Activated CD8-positive, alpha-beta memory T cell treated with anti-CD3 and anti-CD28 coated beads, Interleukin-2, amount 50 U/mL, for 24 hours (primary cell): ENCODE results near the gene ATG2A.

Experiments
- DNase-seq: peaks from one replicate; pipeline ENCODE4 v3.0.0-alpha.2; 2020; ENCODE audit errors: extremely low read depth

ATG2A gene

GRCh38 chr11:64924910-64925284 is 7.9 kb upstream of the ATG2A start:
- DNase-seq, result no peak

GRCh38 chr11:64923944-64924909 is 7.2 kb upstream of the ATG2A start, which contains the start of gene PPP2R5B:
Gene PPP2R5B (plus strand): TSS chr11:64924689. CDS start chr11:64925735, 1,046 bp downstream.
- DNase-seq, result peak; percentile 81

- no peak for DNase-seq
Observed at GRCh38 chr11:64923151-64923661, 6.2 kb upstream of the ATG2A start.

- no peak for DNase-seq
Observed at GRCh38 chr11:64921384-64921783, 4.4 kb upstream of the ATG2A start.

GRCh38 chr11:64920124-64920523 is 3.1 kb upstream of the ATG2A start:
- no peak for DNase-seq

GRCh38 chr11:64919627-64920026 is 2.6 kb upstream of the ATG2A start:
- no peak for DNase-seq

- no peak for DNase-seq
Observed at GRCh38 chr11:64918017-64918416, 1.0 kb upstream of the ATG2A start.

GRCh38 chr11:64917663-64917995 is 620 bp upstream of the ATG2A start:
- DNase-seq, result no peak

GRCh38 chr11:64916040-64916774 is 802 bp downstream of the ATG2A start:
- no peak for DNase-seq

GRCh38 chr11:64915376-64915887 is 1.6 kb downstream of the ATG2A start:
- no peak for DNase-seq

- no peak for DNase-seq
Observed at GRCh38 chr11:64914123-64914522, 2.9 kb downstream of the ATG2A start.

- no peak for DNase-seq
Observed at GRCh38 chr11:64913171-64913727, 3.8 kb downstream of the ATG2A start.

- DNase-seq, result no peak
Observed at GRCh38 chr11:64911689-64912088, 5.3 kb downstream of the ATG2A start.

GRCh38 chr11:64911142-64911541 is 5.9 kb downstream of the ATG2A start:
- no peak for DNase-seq

GRCh38 chr11:64910451-64911093 is 6.4 kb downstream of the ATG2A start:
- no peak for DNase-seq

- DNase-seq, result no peak
Observed at GRCh38 chr11:64909653-64910343, 7.2 kb downstream of the ATG2A start.

- no peak for DNase-seq
Observed at GRCh38 chr11:64908766-64909165, 8.2 kb downstream of the ATG2A start.

GRCh38 chr11:64906314-64906635 is 10.7 kb downstream of the ATG2A start:
- DNase-seq, result no peak

- no peak for DNase-seq
Observed at GRCh38 chr11:64905516-64906313, 11.3 kb downstream of the ATG2A start.

- DNase-seq, result no peak
Observed at GRCh38 chr11:64903291-64903833, 13.6 kb downstream of the ATG2A start.
